Activated CD8-positive, alpha-beta T cell treated with anti-CD3 and anti-CD28 coated beads for 36 hours (primary cell): ENCODE measurements around the gene KCNJ12. TPM values are rescaled to one million over a fixed set of nuclear protein-coding genes. Genes with fewer than 3 reads are reported as not detected.
"Not testable (repeated sequence)": the region's sequence is repeated elsewhere in the genome, so short reads cannot be mapped to it uniquely, and the experiment has no call there.

Experiments used
- ATAC-seq: fragments of 200-7000 bp; cut with Tn5 transposase; one replicate; pipeline ENCODE4 v1.10.0; 2021; ENCODE audit warnings: mild to moderate bottlenecking, moderate library complexity
- CTCF ChIA-PET: fragments of 350-600 bp; sonication (Branson Sonifier 250); formaldehyde crosslinking; loops from one replicate; lab custom pipeline; 2021; ENCODE audit warnings: antibody characterized with exemption; lab: Charles Lee
- POLR2A ChIA-PET: fragments of 350-600 bp; sonication (Branson Sonifier 250); formaldehyde crosslinking; loops from one replicate; lab custom pipeline; 2021; ENCODE audit warnings: antibody characterized with exemption; lab: Charles Lee
- DNase-seq: peaks from one replicate; pipeline ENCODE4 v3.0.0-alpha.2; 2020
- H3K27ac Mint-ChIP-seq: one replicate; pipeline ENCODE4 v1.8.0; 2021; ENCODE audit warnings: mild to moderate bottlenecking, mixed read lengths
- H3K27me3 Mint-ChIP-seq: one replicate; pipeline ENCODE4 v1.8.0; 2021; ENCODE audit warnings: mixed read lengths
- H3K36me3 Mint-ChIP-seq: one replicate; pipeline ENCODE4 v1.8.0; 2021; ENCODE audit warnings: low read depth, mixed read lengths
- H3K4me1 Mint-ChIP-seq: one replicate; pipeline ENCODE4 v1.8.0; 2021; ENCODE audit warnings: low read depth, mixed read lengths
- H3K4me3 Mint-ChIP-seq: one replicate; pipeline ENCODE4 v1.8.0; 2021; ENCODE audit warnings: mild to moderate bottlenecking, moderate library complexity, mixed read lengths
- H3K9me3 Mint-ChIP-seq: one replicate; pipeline ENCODE4 v1.8.0; 2021; ENCODE audit warnings: mixed read lengths
- intact Hi-C: fragments of 100-400 bp; cut with micrococcal nuclease; formaldehyde crosslinking; loops from one replicate; pipeline ENCODE4 v1.10.0; 2022
- total RNA-seq, 2 experiments: library from RNA; stranded (reverse); gene quantifications; one replicate each; pipeline ENCODE4 v1.2.3, GENCODE V29; 2021
- TF ChIP-seq, protein P1 (sequence below): fragments of 200-600 bp; IDR thresholded peaks from one replicate; pipeline ENCODE4 v1.8.0; 2022; ENCODE audit warnings: antibody characterized with exemption, mild to moderate bottlenecking

The KCNJ12 gene
- total RNA-seq, 2 experiments from 2014 or later: not detected

DNA sequence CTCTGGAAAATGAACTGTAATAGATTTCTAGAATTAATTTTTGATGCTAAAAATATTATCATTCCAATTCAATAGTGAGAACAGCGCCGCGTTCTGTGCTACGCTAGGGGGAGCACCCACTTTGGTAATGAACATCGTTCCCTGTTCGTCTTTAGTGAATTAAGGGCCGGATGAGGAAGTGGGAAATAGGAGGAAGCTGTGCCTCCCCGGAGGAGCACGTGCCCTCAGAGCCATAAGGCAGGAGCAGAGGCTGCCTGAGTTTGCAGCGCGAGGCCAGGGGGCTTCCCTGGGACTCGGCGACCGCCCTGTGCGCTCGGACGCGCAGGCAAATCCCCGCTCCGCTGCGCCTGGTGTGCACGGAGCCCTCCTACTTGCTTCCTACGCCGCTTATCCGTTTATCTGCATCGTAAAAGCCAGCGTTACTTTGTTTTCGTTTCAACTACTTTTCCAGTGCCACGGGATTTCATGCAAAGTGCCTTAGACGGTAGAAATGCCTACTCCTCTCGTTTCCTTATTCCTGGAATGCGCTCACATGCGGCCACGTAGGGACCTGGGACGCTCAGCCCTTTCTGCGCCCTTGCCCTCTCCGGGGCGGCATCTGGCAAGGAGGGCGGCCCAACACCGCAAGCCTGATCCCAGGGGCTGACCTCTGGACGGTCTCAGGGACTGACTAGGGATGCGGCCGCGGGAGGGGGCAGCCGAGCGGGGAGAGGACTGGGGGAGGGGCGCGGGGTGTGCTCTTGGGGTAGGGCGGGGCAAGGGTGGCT is 76.4 kb downstream of the KCNJ12 start:
- H3K4me1 Mint-ChIP-seq: peaks cover 27% of the 10 kb centered on the region
- ChIA-PET POLR2A (no interaction called here), CTCF (interaction anchor here (0.6 to 2.5 kb wide), 2 partner anchors 14 to 60 kb away, joined by 3 to 11 read pairs; no protein-coding TSS in a partner anchor)
- no peaks in the 10 kb centered on the region for H3K9me3 Mint-ChIP-seq
- peaks cover 21% of the 10 kb centered on the region for H3K27me3 Mint-ChIP-seq
- no peak overlapping the region for H3K27ac Mint-ChIP-seq
- TF ChIP-seq, protein P1, sequence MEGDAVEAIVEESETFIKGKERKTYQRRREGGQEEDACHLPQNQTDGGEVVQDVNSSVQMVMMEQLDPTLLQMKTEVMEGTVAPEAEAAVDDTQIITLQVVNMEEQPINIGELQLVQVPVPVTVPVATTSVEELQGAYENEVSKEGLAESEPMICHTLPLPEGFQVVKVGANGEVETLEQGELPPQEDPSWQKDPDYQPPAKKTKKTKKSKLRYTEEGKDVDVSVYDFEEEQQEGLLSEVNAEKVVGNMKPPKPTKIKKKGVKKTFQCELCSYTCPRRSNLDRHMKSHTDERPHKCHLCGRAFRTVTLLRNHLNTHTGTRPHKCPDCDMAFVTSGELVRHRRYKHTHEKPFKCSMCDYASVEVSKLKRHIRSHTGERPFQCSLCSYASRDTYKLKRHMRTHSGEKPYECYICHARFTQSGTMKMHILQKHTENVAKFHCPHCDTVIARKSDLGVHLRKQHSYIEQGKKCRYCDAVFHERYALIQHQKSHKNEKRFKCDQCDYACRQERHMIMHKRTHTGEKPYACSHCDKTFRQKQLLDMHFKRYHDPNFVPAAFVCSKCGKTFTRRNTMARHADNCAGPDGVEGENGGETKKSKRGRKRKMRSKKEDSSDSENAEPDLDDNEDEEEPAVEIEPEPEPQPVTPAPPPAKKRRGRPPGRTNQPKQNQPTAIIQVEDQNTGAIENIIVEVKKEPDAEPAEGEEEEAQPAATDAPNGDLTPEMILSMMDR: peak; percentile 72
- intact Hi-C loops: no loop called here
- peak overlapping the region; percentile 52 for H3K4me3 Mint-ChIP-seq
- no peaks in the 10 kb centered on the region for H3K36me3 Mint-ChIP-seq
- ATAC-seq (no peak), DNase-seq (peak; percentile 54)

DNA sequence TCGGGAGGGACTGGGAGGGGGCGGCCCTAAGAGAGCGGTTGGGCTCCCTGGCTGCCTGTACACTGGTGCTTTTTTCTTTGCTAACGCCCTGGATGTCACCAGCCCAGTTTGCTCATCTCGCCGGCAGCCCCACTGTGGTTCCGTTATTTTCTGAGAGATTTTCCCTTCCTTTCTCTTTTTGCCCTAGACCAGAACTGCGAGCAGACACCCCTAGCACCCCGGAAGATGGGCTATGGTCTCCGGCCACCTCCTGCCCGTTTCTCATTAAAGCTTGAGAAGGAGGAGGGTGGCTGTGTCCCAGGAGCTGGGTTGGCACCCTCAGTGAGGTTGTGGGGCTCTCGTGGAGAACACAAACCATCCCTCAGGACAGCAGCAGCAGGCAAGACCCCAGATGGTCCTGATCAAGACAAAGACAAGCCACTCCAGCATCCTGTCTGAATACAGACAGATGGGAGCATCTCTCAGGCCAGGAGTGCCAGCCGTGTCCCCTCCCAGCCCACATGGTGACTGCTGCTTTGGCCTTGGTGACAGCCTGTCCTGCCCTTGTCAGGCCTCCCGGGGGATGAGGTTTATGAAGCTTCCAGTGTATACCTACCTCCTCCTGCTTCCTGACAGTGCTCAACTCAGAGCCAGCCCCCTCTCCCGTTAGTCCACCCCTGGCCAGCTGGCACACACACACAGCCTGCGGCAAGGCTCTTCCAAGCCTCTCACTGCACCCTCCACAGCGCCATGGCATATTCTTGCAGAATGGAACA is 77.2 kb downstream of the KCNJ12 start:
- CTCF ChIA-PET: interaction anchor here (2.5 kb wide), 1 partner anchor 60 kb away, joined by 11 read pairs; no protein-coding TSS in a partner anchor
- no peak for ATAC-seq
- Mint-ChIP-seq H3K4me1 (peaks cover 28% of the 10 kb centered on the region), H3K9me3 (no peaks in the 10 kb centered on the region), H3K27ac (no peak overlapping the region), H3K27me3 (peaks cover 21% of the 10 kb centered on the region), H3K4me3 (no peak overlapping the region), H3K36me3 (no peaks in the 10 kb centered on the region)
- DNase-seq: no peak
- TF ChIP-seq, protein P1: no peak
- POLR2A ChIA-PET: no interaction called here
- intact Hi-C loops: no loop called here

DNA sequence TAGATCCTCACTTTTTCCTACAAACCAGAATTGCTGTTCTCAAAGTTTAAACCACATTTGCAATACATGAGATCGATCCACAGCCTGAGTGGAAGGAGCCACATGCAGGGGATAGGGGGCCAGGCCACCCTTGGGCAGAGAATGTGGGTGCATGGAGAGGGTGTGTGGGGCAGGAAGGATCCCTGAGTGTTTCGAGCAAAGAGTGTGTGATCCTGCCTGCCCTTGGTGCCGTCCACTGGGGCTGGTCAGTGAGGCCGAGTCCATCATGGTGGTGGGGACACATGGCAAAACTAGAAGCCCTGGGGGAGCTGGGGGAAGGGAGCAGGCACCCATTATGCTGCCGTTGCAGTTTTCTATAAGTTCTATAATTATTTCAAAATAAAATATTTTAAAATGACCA is 77.8 kb downstream of the KCNJ12 start:
- POLR2A ChIA-PET, DNase-seq, H3K36me3 Mint-ChIP-seq, H3K9me3 Mint-ChIP-seq, ATAC-seq, intact Hi-C loops, H3K27ac Mint-ChIP-seq, H3K4me3 Mint-ChIP-seq: not testable (repeated sequence)
- Mint-ChIP-seq H3K4me1 (peaks cover 31% of the 10 kb centered on the region), H3K27me3 (peaks cover 21% of the 10 kb centered on the region)
- CTCF ChIA-PET: interaction anchor here (2.5 kb wide), 1 partner anchor 59 kb away, joined by 11 read pairs; no protein-coding TSS in a partner anchor

DNA sequence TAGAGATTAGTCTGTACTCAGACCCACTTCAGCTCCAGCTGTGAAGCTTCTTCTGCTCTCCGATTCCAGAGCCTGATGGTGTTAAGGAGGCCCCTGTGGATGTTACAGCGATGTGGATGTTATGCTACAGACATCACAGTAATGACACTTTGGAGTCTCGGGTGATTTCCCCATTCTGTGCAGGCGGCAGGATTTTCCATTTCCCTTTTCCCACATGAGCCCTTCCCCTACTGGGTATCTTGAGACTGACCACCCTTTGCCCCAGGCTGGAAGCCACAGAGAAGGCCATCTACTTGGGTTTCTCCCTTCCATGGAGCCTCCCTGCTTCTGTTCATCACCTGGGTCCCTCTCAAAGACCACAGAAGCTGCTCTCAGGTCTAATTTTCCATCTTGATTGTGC is 78.3 kb downstream of the KCNJ12 start:
- Mint-ChIP-seq H3K9me3 (no peaks in the 10 kb centered on the region), H3K27me3 (peaks cover 21% of the 10 kb centered on the region), H3K4me1 (peaks cover 31% of the 10 kb centered on the region), H3K36me3 (no peaks in the 10 kb centered on the region), H3K27ac (no peak overlapping the region), H3K4me3 (no peak overlapping the region)
- intact Hi-C loops: no loop called here
- DNase-seq (no peak), ATAC-seq (no peak)
- CTCF ChIA-PET: interaction anchor here (2.5 kb wide), 1 partner anchor 58 kb away, joined by 11 read pairs; no protein-coding TSS in a partner anchor
- POLR2A ChIA-PET: no interaction called here
- TF ChIP-seq, protein P1: no peak

DNA sequence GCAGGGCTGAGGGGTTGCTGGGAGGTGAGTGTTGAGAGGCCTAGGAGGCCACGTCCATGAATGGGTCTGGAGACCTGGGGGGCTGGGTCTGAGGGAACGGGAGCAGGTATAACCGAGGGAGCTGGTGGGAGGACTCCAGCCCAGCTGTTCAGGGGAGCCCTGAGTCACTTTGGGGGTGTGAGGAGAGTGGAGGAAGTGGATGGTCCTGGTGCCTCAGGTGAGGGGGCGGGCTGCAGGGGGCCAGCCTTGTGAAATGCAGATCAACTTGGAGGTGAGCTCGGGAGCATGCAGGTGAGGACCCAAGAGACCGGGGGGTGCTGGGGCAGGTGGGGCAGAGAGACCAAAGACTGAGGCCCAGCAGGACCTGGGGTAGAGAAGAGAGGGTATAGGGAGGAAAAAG is 79.6 kb downstream of the KCNJ12 start:
- no peaks in the 10 kb centered on the region for H3K9me3 Mint-ChIP-seq
- ChIA-PET POLR2A (no interaction called here), CTCF (interaction anchor here (2.6 kb wide), 1 partner anchor 56 kb away, joined by 62 read pairs; no protein-coding TSS in a partner anchor)
- TF ChIP-seq, protein P1: no peak
- peaks cover 16% of the 10 kb centered on the region for H3K27me3 Mint-ChIP-seq
- ATAC-seq (no peak), DNase-seq (no peak)
- no peaks in the 10 kb centered on the region for H3K36me3 Mint-ChIP-seq
- no peak overlapping the region for H3K4me3 Mint-ChIP-seq
- intact Hi-C loops: loop anchor here (5.0 kb wide), 1 partner anchor 57 kb away; no protein-coding TSS in a partner anchor
- no peak overlapping the region for H3K27ac Mint-ChIP-seq
- peaks cover 31% of the 10 kb centered on the region for H3K4me1 Mint-ChIP-seq

DNA sequence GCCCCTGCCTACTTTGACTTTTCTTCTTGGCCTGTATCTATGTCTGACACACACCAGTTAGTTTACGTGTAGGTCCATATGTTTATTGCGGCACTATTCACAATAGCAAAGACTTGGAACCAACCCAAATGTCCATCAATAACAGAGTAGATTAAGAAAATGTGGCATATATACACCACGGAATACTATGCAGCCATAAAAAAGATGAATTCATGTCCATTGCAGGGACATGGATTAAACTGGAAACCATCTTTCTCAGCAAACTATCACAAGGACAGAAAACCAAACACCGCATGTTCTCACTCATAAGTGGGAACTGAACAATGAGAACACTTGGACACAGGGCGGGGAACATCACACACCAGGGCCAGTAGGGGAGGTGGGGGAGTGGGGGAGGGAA is 80.3 kb downstream of the KCNJ12 start:
- Mint-ChIP-seq H3K27me3 (peaks cover 15% of the 10 kb centered on the region), H3K4me3 (peak overlapping the region; percentile 5), H3K4me1 (peaks cover 31% of the 10 kb centered on the region)
- H3K36me3 Mint-ChIP-seq, ATAC-seq, H3K9me3 Mint-ChIP-seq, DNase-seq, H3K27ac Mint-ChIP-seq: not testable (repeated sequence)
- CTCF ChIA-PET: interaction anchor here (0.6 to 2.6 kb wide), 16 partner anchors 13 to 330 kb away, joined by 3 to 62 read pairs (median 4); partner anchors contain the start of gene DHRS7B
- POLR2A ChIA-PET: interaction anchor here (1.0 to 1.8 kb wide), 3 partner anchors 57 to 180 kb away, joined by 3 to 8 read pairs (median 3); no protein-coding TSS in a partner anchor
- intact Hi-C loops: loop anchor here (5.0 kb wide), 1 partner anchor 56 kb away; no protein-coding TSS in a partner anchor
